Sigmoid colon (tissue), 4 donors: ENCODE measurements around the gene NT5DC4.

Experiments used
- EP300 ChIP-seq, 4 donors: sonication (generic); formaldehyde crosslinking; IDR thresholded peaks; one replicate each; pipeline ENCODE4 v1.6.1; 2017; ENCODE audit warnings: antibody characterized with exemption in 4 of 4
- POLR2A ChIP-seq, 2 donors: fragments of 450-650 bp; IDR thresholded peaks; one replicate each; pipeline ENCODE4 v1.6.1; 2016; ENCODE audit warnings: antibody characterized with exemption in 2 of 2, mild to moderate bottlenecking in 2 of 2, moderate library complexity in 2 of 2
- POLR2AphosphoS5 ChIP-seq, 4 donors: sonication (generic); formaldehyde crosslinking; IDR thresholded peaks; one replicate each; pipeline ENCODE4 v1.6.1; 2017; ENCODE audit warnings: antibody characterized with exemption in 4 of 4
- TF ChIP-seq, protein P1 (sequence below), 4 experiments: fragments of 450-650 bp in 3 of 4; fragments of 200-600 bp in 1 of 4; IDR thresholded peaks; one replicate each; pipeline ENCODE4 v1.5.1; 2016 to 2019; ENCODE audit warnings: antibody characterized with exemption in 4 of 4, mild to moderate bottlenecking in 3 of 4, moderate library complexity in 2 of 4

DNA sequence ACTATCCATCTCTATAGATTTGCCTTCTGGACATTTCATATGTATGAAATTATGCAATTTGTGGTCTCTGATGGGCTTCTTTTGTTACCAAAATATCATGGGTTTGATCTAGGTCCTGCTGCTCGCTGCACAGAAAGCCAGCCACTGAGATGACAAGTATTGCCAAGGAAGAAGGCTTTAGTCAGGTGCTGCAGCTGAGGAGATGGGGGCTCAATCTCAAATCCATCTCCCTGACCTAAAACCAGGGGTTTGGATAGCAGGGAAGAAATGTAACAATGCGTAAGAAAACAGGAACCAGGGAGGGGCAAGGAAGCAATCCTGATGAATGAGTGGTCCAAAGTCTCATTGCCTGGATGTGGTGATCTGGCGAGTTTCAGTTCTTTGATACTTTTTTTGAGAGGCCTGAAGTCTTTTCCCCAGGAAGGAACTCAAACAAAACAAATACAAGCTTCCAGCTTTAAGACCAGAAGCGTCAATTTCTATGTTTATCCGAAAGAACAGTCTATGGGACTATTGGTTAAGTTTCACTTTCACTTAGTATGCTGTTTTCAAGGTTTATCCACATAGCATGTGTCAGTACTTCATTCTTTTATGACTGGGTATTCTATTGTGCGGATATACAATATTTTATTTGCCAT, 47.0 kb downstream of the NT5DC4 start:
- TF ChIP-seq POLR2A (IDR thresholded peaks at IDR 0.05) (no peak), EP300 (IDR thresholded peaks at IDR 0.05) (no peak), POLR2AphosphoS5 (IDR thresholded peaks at IDR 0.05) (no peak)
- TF ChIP-seq, protein P1, sequence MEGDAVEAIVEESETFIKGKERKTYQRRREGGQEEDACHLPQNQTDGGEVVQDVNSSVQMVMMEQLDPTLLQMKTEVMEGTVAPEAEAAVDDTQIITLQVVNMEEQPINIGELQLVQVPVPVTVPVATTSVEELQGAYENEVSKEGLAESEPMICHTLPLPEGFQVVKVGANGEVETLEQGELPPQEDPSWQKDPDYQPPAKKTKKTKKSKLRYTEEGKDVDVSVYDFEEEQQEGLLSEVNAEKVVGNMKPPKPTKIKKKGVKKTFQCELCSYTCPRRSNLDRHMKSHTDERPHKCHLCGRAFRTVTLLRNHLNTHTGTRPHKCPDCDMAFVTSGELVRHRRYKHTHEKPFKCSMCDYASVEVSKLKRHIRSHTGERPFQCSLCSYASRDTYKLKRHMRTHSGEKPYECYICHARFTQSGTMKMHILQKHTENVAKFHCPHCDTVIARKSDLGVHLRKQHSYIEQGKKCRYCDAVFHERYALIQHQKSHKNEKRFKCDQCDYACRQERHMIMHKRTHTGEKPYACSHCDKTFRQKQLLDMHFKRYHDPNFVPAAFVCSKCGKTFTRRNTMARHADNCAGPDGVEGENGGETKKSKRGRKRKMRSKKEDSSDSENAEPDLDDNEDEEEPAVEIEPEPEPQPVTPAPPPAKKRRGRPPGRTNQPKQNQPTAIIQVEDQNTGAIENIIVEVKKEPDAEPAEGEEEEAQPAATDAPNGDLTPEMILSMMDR (IDR thresholded peaks at IDR 0.05), result no peak
